Measurements from ENCODE around the gene TSC22D4. TPM values are rescaled to one million over a fixed set of nuclear protein-coding genes. Genes with fewer than 3 reads are reported as not detected.

TSC22D4 gene
- total and polyA plus RNA-seq, 9 of the 15 experiments (the other 6 are each of a cell fraction or from before 2014, with no cell fraction given), result 0.37 to 107 (median 28.7) TPM

DNA sequence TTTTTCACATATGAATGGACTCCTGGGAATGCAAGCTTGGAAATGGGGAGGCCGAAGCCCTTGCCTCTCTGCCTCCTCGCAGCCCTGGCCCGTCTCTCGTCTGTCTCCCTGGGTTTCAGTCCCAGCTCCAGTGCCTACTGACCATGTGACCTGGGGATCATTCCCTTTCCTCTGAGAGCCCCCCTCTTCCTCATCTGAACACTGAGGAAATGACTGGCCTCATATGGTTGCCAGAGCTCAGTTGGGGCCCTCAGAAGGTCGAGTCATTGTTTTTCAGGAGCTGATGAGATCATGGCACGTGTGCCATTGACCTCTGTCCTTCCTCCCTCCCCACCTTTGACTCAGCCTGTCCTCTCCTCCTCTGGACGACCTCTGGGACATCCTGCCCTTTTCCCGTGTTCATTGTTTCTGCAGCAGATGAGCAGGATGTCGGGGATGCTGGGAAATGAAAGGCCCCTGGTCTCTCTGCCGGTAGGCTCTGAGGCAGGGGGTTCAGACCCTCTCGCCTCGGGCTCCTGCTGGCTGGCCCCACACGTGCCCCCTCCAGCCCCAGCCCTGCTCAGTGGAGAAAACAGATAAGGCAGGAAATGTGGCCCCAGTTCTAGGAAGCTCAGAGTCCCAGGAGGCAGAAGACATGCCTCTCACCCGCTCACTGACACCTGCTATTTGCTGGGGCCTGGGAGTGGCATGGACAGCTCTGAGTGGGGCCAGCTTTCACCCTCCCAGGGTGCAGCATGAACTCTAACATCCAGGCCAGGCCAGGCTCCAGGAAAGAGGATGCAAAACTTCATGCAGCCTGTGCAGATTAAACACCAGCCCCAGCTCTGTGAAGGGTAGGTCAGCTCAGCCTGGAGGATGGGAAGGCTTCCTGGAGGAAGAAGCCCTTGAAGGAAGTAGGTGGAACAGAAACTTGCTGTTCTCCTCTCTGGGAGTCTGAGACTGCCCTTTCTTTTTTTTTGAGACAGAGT, 34.4 kb downstream of the TSC22D4 start (continued):
- TF ChIP-seq NR1H2 (CRISPR knock-in tag; IDR thresholded peaks at IDR 0.05) (peak; percentile 98), BRD9 (IDR thresholded peaks at IDR 0.05; ENCODE audit: low read depth, partially characterized antibody) (peak; percentile 72), DACH1 (IDR thresholded peaks at IDR 0.05; ENCODE audit: partially characterized antibody) (peak; percentile 39), LARP7 (IDR thresholded peaks at IDR 0.05) (peak; percentile 61), HMG20B (CRISPR knock-in tag; IDR thresholded peaks at IDR 0.05) (no peak), ZNF347 (CRISPR knock-in tag; IDR thresholded peaks at IDR 0.05; ENCODE audit: low read depth) (no peak), NR3C1 (CRISPR knock-in tag; IDR thresholded peaks at IDR 0.05) (no peak), MYNN (IDR thresholded peaks at IDR 0.05) (peak; percentile 64; the same call in 1 of the 2 replicates), MYNN (CRISPR knock-in tag; IDR thresholded peaks at IDR 0.05) (no peak), ZNF79 (CRISPR knock-in tag; IDR thresholded peaks at IDR 0.05; ENCODE audit: low read depth) (no peak)
- TF ChIP-seq, protein P1, sequence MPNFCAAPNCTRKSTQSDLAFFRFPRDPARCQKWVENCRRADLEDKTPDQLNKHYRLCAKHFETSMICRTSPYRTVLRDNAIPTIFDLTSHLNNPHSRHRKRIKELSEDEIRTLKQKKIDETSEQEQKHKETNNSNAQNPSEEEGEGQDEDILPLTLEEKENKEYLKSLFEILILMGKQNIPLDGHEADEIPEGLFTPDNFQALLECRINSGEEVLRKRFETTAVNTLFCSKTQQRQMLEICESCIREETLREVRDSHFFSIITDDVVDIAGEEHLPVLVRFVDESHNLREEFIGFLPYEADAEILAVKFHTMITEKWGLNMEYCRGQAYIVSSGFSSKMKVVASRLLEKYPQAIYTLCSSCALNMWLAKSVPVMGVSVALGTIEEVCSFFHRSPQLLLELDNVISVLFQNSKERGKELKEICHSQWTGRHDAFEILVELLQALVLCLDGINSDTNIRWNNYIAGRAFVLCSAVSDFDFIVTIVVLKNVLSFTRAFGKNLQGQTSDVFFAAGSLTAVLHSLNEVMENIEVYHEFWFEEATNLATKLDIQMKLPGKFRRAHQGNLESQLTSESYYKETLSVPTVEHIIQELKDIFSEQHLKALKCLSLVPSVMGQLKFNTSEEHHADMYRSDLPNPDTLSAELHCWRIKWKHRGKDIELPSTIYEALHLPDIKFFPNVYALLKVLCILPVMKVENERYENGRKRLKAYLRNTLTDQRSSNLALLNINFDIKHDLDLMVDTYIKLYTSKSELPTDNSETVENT (CRISPR knock-in tag; IDR thresholded peaks at IDR 0.05), result peak; percentile 17; the same call in 1 of the 2 replicates
- TF ChIP-seq, protein P2, sequence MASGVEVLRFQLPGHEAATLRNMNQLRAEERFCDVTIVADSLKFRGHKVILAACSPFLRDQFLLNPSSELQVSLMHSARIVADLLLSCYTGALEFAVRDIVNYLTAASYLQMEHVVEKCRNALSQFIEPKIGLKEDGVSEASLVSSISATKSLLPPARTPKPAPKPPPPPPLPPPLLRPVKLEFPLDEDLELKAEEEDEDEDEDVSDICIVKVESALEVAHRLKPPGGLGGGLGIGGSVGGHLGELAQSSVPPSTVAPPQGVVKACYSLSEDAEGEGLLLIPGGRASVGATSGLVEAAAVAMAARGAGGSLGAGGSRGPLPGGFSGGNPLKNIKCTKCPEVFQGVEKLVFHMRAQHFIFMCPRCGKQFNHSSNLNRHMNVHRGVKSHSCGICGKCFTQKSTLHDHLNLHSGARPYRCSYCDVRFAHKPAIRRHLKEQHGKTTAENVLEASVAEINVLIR (CRISPR knock-in tag; IDR thresholded peaks at IDR 0.05), result peak; percentile 26; the same call in 1 of the 2 replicates

All from K562 (cell line).